OCI-LY7 (cell line): ENCODE data around the gene GFI1B.

ENCODE experiments used
- CTCF ChIP-seq: fragments of 200-600 bp; sonication (generic); conservative IDR thresholded peaks from 2 replicates; pipeline ENCODE4 v1.5.1; 2014; ENCODE audit warnings: mild to moderate bottlenecking, antibody characterized with exemption, low read length, moderate library complexity, mixed read lengths
- EZH2phosphoT487 ChIP-seq: fragments of 200-600 bp; sonication (generic); IDR thresholded peaks from 2 replicates; pipeline ENCODE4 v1.6.1; 2018; ENCODE audit warnings: low read depth, borderline replicate concordance, mild to moderate bottlenecking, mixed run types, antibody characterized with exemption, low read length, moderate library complexity, mixed read lengths

- TF ChIP-seq CTCF (no peak), EZH2phosphoT487 (no peak)
These were observed 15.0 kb downstream of the GFI1B start for GRCh38 chr9:132993511-132993939.
